Natural killer cell (primary cell): ENCODE results near the gene NDUFB11. TPM values are rescaled to one million over a fixed set of nuclear protein-coding genes. Genes with fewer than 3 reads are reported as not detected.

Source experiments
- ATAC-seq, 3 donors: fragments of 150-1000 bp in 2 of 3; fragments of 200-7000 bp in 1 of 3; cut with Tn5 transposase; 1 replicate in 1 of 3; 2 replicates in 2 of 3; pipeline ENCODE4 v1.10.0; 2021; ENCODE audit warnings: mild to moderate bottlenecking in 2 of 3, moderate library complexity in 2 of 3
- DNase-seq, 2 donors: peaks; one replicate each; pipeline versions ENCODE4 v3.0.0 to v3.0.0-alpha.2; 2013 to 2021; ENCODE audit warnings: mixed read lengths in 1 of 2
- H3K27ac ChIP-seq: one replicate; pipeline ENCODE4 v1.5.1; 2013; ENCODE audit warnings: mild to moderate bottlenecking, low read length
- H3K27me3 ChIP-seq: one replicate; pipeline ENCODE4 v1.6.1; 2013; ENCODE audit warnings: low read length; ENCODE audit not compliant: control insufficient read depth, insufficient read depth
- H3K36me3 ChIP-seq: one replicate; pipeline ENCODE4 v1.6.1; 2013; ENCODE audit warnings: low read length; ENCODE audit not compliant: control insufficient read depth, insufficient read depth
- H3K4me1 ChIP-seq: one replicate; pipeline ENCODE4 v1.6.1; 2013; ENCODE audit warnings: low read length; ENCODE audit not compliant: control insufficient read depth, insufficient read depth
- H3K4me3 ChIP-seq: one replicate; pipeline ENCODE4 v1.5.1; 2013; ENCODE audit warnings: low read length
- H3K9me3 ChIP-seq: one replicate; pipeline ENCODE4 v1.6.1; 2013; ENCODE audit warnings: low read length; ENCODE audit not compliant: control insufficient read depth, insufficient read depth
- H3K27ac Mint-ChIP-seq, 2 donors: one replicate each; pipeline ENCODE4 v1.8.0; 2022; ENCODE audit warnings: mild to moderate bottlenecking in 2 of 2, mixed read lengths in 2 of 2, moderate library complexity in 1 of 2
- H3K27me3 Mint-ChIP-seq, 2 donors: one replicate each; pipeline ENCODE4 v1.8.0; 2022; ENCODE audit warnings: low read depth in 2 of 2, mixed read lengths in 2 of 2
- H3K36me3 Mint-ChIP-seq: one replicate; pipeline ENCODE4 v1.8.0; 2022; ENCODE audit warnings: mixed read lengths
- H3K4me1 Mint-ChIP-seq, 2 donors: one replicate each; pipeline ENCODE4 v1.8.0; 2022; ENCODE audit warnings: mixed read lengths in 2 of 2
- H3K4me3 Mint-ChIP-seq: one replicate; pipeline ENCODE4 v1.8.0; 2022; ENCODE audit warnings: mild to moderate bottlenecking, moderate library complexity, mixed read lengths
- H3K9me3 Mint-ChIP-seq, 2 donors: one replicate each; pipeline ENCODE4 v1.8.0; 2022; ENCODE audit warnings: mixed read lengths in 2 of 2
- WGBS: methylation state at CpG from one replicate; pipeline ENCODE4 v1.1.7; 2013; ENCODE audit warnings: missing lambda C conversion rate; ENCODE audit not compliant: insufficient coverage; 5-methylcytosine and 5-hydroxymethylcytosine counted together
- intact Hi-C: fragments of 100-400 bp; cut with micrococcal nuclease; formaldehyde crosslinking; loops from one replicate; pipeline ENCODE4 v1.14.2; 2022
- total RNA-seq, 4 donors: library from RNA; stranded (reverse); fragments of 120-200 nt in 1 of 4; gene quantifications; one replicate each; pipeline versions ENCODE4 v1.2.3 to v1.2.4, GENCODE V29; 2013 to 2022
- TF ChIP-seq, protein P1 (sequence below): fragments of 200-600 bp; IDR thresholded peaks from one replicate; pipeline ENCODE4 v1.8.0; 2022; ENCODE audit warnings: antibody characterized with exemption

Gene NDUFB11
- total RNA-seq, 3 donors from 2014 or later (not counting 1 experiment from before 2014, with no cell fraction given): 38.2 to 43.3 (median 42.3) TPM

GRCh38 chrX:47097018-47097417, 47.5 kb downstream of the NDUFB11 start:
- ATAC-seq: no peak
- Mint-ChIP-seq H3K27ac (no peak overlapping the region), H3K36me3 (no peaks in the 10 kb centered on the region), H3K9me3 (no peaks in the 10 kb centered on the region), H3K4me3 (no peak overlapping the region), H3K27me3 (peaks cover 3 to 21% of the 10 kb centered on the region in 2 donors), H3K4me1 (no peaks in the 10 kb centered on the region)
- TF ChIP-seq, protein P1, sequence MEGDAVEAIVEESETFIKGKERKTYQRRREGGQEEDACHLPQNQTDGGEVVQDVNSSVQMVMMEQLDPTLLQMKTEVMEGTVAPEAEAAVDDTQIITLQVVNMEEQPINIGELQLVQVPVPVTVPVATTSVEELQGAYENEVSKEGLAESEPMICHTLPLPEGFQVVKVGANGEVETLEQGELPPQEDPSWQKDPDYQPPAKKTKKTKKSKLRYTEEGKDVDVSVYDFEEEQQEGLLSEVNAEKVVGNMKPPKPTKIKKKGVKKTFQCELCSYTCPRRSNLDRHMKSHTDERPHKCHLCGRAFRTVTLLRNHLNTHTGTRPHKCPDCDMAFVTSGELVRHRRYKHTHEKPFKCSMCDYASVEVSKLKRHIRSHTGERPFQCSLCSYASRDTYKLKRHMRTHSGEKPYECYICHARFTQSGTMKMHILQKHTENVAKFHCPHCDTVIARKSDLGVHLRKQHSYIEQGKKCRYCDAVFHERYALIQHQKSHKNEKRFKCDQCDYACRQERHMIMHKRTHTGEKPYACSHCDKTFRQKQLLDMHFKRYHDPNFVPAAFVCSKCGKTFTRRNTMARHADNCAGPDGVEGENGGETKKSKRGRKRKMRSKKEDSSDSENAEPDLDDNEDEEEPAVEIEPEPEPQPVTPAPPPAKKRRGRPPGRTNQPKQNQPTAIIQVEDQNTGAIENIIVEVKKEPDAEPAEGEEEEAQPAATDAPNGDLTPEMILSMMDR: no peak
- intact Hi-C loops: no loop called here
- H3K9me3 ChIP-seq: no peaks in the 10 kb centered on the region
- H3K4me3 ChIP-seq: no peak overlapping the region
- no peak for DNase-seq
- no peaks in the 10 kb centered on the region for H3K36me3 ChIP-seq
- no peaks in the 10 kb centered on the region for H3K27me3 ChIP-seq
- no peaks in the 10 kb centered on the region for H3K4me1 ChIP-seq
- 80% methylated on average over 3 of the region's 4 CpGs for WGBS
- H3K27ac ChIP-seq: no peak overlapping the region

- Histone ChIP-seq H3K27me3 (no peaks in the 10 kb centered on the region), H3K27ac (no peak overlapping the region), H3K9me3 (no peaks in the 10 kb centered on the region), H3K36me3 (no peaks in the 10 kb centered on the region), H3K4me1 (no peaks in the 10 kb centered on the region), H3K4me3 (no peak overlapping the region)
- Mint-ChIP-seq H3K9me3 (no peaks in the 10 kb centered on the region), H3K4me3 (no peak overlapping the region), H3K27me3 (peaks cover 0 to 12% of the 10 kb centered on the region in 2 donors), H3K4me1 (peaks cover 0 to 5% of the 10 kb centered on the region in 2 donors), H3K36me3 (no peaks in the 10 kb centered on the region), H3K27ac (no peak overlapping the region)
- DNase-seq (no peak), ATAC-seq (no peak)
- TF ChIP-seq, protein P1: no peak
- 83% methylated on average over 9 of the region's 11 CpGs for WGBS
- intact Hi-C loops: no loop called here
Measured at GRCh38 chrX:47093860-47094259, 50.6 kb downstream of the NDUFB11 start.

GRCh38 chrX:47093248-47093647, 51.3 kb downstream of the NDUFB11 start:
- DNase-seq: peak in 1 of 2 donors; percentile 45
- Mint-ChIP-seq H3K4me3 (no peak overlapping the region), H3K27ac (no peak overlapping the region), H3K36me3 (no peaks in the 10 kb centered on the region), H3K27me3 (peaks cover 0 to 6% of the 10 kb centered on the region in 2 donors), H3K9me3 (no peaks in the 10 kb centered on the region), H3K4me1 (peaks cover 0 to 5% of the 10 kb centered on the region in 2 donors)
- H3K27ac ChIP-seq: no peak overlapping the region
- no peaks in the 10 kb centered on the region for H3K9me3 ChIP-seq
- no peaks in the 10 kb centered on the region for H3K27me3 ChIP-seq
- no peaks in the 10 kb centered on the region for H3K4me1 ChIP-seq
- no peak overlapping the region for H3K4me3 ChIP-seq
- no peaks in the 10 kb centered on the region for H3K36me3 ChIP-seq
- TF ChIP-seq, protein P1: peak; percentile 16
- intact Hi-C loops: no loop called here
- no peak for ATAC-seq
- no CpG with 5 or more reads among the region's 1 CpG for WGBS

Other genes starting within 250 kb of the NDUFB11 start
- gene JADE3, start 232.3 kb downstream of the NDUFB11 start, total RNA-seq: under 1 TPM; 0.16 to 0.54 (median 0.43) TPM
- gene RGN, start 66.3 kb downstream of the NDUFB11 start, total RNA-seq: not detected
- gene RBM10, start 519 bp upstream of the NDUFB11 start, total RNA-seq: 10 to 100 TPM; 37.5 to 43.7 (median 39.4) TPM
- gene UBA1, start 49.1 kb upstream of the NDUFB11 start, total RNA-seq: 100 to 1,000 TPM; 118 to 168 (median 120) TPM
- gene CDK16, start 74.0 kb upstream of the NDUFB11 start, total RNA-seq: 100 to 1,000 TPM; 112 to 140 (median 126) TPM
- gene USP11, start 88.3 kb upstream of the NDUFB11 start, total RNA-seq: 100 to 1,000 TPM; 107 to 131 (median 108) TPM
- under 1 TPM; 0.35 to 0.61 (median 0.47) TPM for gene ZNF157, start 225.9 kb upstream of the NDUFB11 start, total RNA-seq